Cardiac muscle cell (in vitro differentiated cells and primary cell): ENCODE measurements around the gene OPN1LW. TPM values are rescaled to one million over a fixed set of nuclear protein-coding genes. Genes with fewer than 3 reads are reported as not detected.
"Not testable (repeated sequence)": the region's sequence is repeated elsewhere in the genome, so short reads cannot be mapped to it uniquely, and the experiment has no call there.

Experiments used
- DNase-seq, 2 donors: peaks; one replicate each; pipeline versions ENCODE4 v3.0.0 to v3.0.0-alpha.2; 2010 to 2017; ENCODE audit warnings: low read depth in 1 of 2, low spot score in 1 of 2
- H3K27ac ChIP-seq: fragments of 200-600 bp; sonication (generic); 2 replicates; pipeline ENCODE4 v1.5.1; 2016
- H3K27me3 ChIP-seq: fragments of 200-600 bp; sonication (generic); 2 replicates; pipeline ENCODE4 v1.6.0; 2016; ENCODE audit warnings: control low read depth
- H3K36me3 ChIP-seq: fragments of 200-600 bp; sonication (generic); 2 replicates; pipeline ENCODE4 v1.5.1; 2016; ENCODE audit warnings: control low read depth
- H3K4me1 ChIP-seq: fragments of 200-600 bp; sonication (generic); 2 replicates; pipeline ENCODE4 v1.8.1; 2017; ENCODE audit warnings: low read depth, mild to moderate bottlenecking, mixed run types
- H3K4me3 ChIP-seq: fragments of 200-600 bp; sonication (generic); 2 replicates; pipeline ENCODE4 v1.5.1; 2016; ENCODE audit warnings: mild to moderate bottlenecking
- H3K9me3 ChIP-seq: fragments of 200-600 bp; sonication (generic); 2 replicates; pipeline ENCODE4 v1.5.1; 2017; ENCODE audit warnings: low read depth, mild to moderate bottlenecking, control low read depth
- polyA plus RNA-seq: library from polyadenylated mRNA; unstranded; fragments of >200 nt; fragmentation: Nextera tagmentation; extraction: Ambion mirVana; gene quantifications from 2 replicates; pipeline ENCODE4 v1.2.1, GENCODE V29; 2016
- total RNA-seq: library from RNA; depleted of rRNA; stranded (reverse); fragments of >200 nt; gene quantifications from 2 replicates; pipeline ENCODE4 v1.2.3, GENCODE V29; 2016

The OPN1LW gene
- total and polyA plus RNA-seq, 2 experiments from 2014 or later = not detected

GRCh38 chrX:154192846-154193245 lies 48.8 kb downstream of the OPN1LW start:
- H3K9me3 ChIP-seq, H3K4me3 ChIP-seq, DNase-seq, H3K27me3 ChIP-seq, H3K27ac ChIP-seq, H3K4me1 ChIP-seq, H3K36me3 ChIP-seq: not testable (repeated sequence)

- H3K4me1 ChIP-seq, DNase-seq, H3K27me3 ChIP-seq, H3K4me3 ChIP-seq, H3K27ac ChIP-seq, H3K9me3 ChIP-seq, H3K36me3 ChIP-seq: not testable (repeated sequence)
Observed at GRCh38 chrX:154194316-154194715, 50.3 kb downstream of the OPN1LW start.

- DNase-seq = not testable (repeated sequence)
Observed at GRCh38 chrX:154196466-154196865, 52.4 kb downstream of the OPN1LW start.

More at GRCh38 chrX:154196466-154196865, 52.4 kb downstream of the OPN1LW start:
- not testable (repeated sequence) for H3K4me3 ChIP-seq, H3K27me3 ChIP-seq, H3K4me1 ChIP-seq, H3K36me3 ChIP-seq, H3K9me3 ChIP-seq, H3K27ac ChIP-seq

Other genes with a start within 250 kb of the OPN1LW start
- gene AVPR2, start 239.6 kb upstream of the OPN1LW start, total RNA-seq = not detected in 2 replicates
- 0.11 TPM in 1 of 2 replicates, not detected in the other for gene AVPR2, start 239.6 kb upstream of the OPN1LW start, polyA plus RNA-seq
- 20.5 and 47.4 TPM in 2 replicates for gene ARHGAP4, start 218.0 kb upstream of the OPN1LW start, total RNA-seq
- gene ARHGAP4, start 218.0 kb upstream of the OPN1LW start, polyA plus RNA-seq = 16.5 and 30.1 TPM in 2 replicates
- 90.1 and 127 TPM in 2 replicates for gene NAA10, start 209.2 kb upstream of the OPN1LW start, total RNA-seq
- gene NAA10, start 209.2 kb upstream of the OPN1LW start, polyA plus RNA-seq = 163 and 186 TPM in 2 replicates
- gene RENBP, start 199.6 kb upstream of the OPN1LW start, total RNA-seq = 5.7 and 12.4 TPM in 2 replicates
- gene RENBP, start 199.6 kb upstream of the OPN1LW start, polyA plus RNA-seq = 7.4 and 8.7 TPM in 2 replicates
- gene HCFC1, start 172.4 kb upstream of the OPN1LW start, total RNA-seq = 72.7 and 85.6 TPM in 2 replicates
- 21.5 and 30.1 TPM in 2 replicates for gene HCFC1, start 172.4 kb upstream of the OPN1LW start, polyA plus RNA-seq
- gene TMEM187, start 171.5 kb upstream of the OPN1LW start, total RNA-seq = 12.9 and 13.4 TPM in 2 replicates
- 12.9 and 14.6 TPM in 2 replicates for gene TMEM187, start 171.5 kb upstream of the OPN1LW start, polyA plus RNA-seq
- 22.7 and 27.3 TPM in 2 replicates for gene IRAK1, start 124.3 kb upstream of the OPN1LW start, total RNA-seq
- gene IRAK1, start 124.3 kb upstream of the OPN1LW start, polyA plus RNA-seq = 31.1 and 31.7 TPM in 2 replicates
- 57.2 and 64.5 TPM in 2 replicates for gene MECP2, start 46.5 kb upstream of the OPN1LW start, total RNA-seq
- gene MECP2, start 46.5 kb upstream of the OPN1LW start, polyA plus RNA-seq = 15.6 and 17.9 TPM in 2 replicates
- not detected in 2 replicates for gene OPN1MW, start 38.4 kb downstream of the OPN1LW start, total RNA-seq
- gene OPN1MW, start 38.4 kb downstream of the OPN1LW start, polyA plus RNA-seq = not detected in 2 replicates
- gene OPN1MW2, start 75.5 kb downstream of the OPN1LW start, total RNA-seq = not detected in 2 replicates
- not detected in 2 replicates for gene OPN1MW2, start 75.5 kb downstream of the OPN1LW start, polyA plus RNA-seq
- not detected in 2 replicates for gene OPN1MW3, start 113.3 kb downstream of the OPN1LW start, total RNA-seq
- not detected in 2 replicates for gene OPN1MW3, start 113.3 kb downstream of the OPN1LW start, polyA plus RNA-seq
- gene TEX28, start 150.9 kb downstream of the OPN1LW start, total RNA-seq = not detected in 2 replicates
- not detected in 2 replicates for gene TEX28, start 150.9 kb downstream of the OPN1LW start, polyA plus RNA-seq
- not detected in 2 replicates for gene TKTL1, start 151.6 kb downstream of the OPN1LW start, total RNA-seq
- gene TKTL1, start 151.6 kb downstream of the OPN1LW start, polyA plus RNA-seq = not detected in 2 replicates
- gene FLNA, start 230.4 kb downstream of the OPN1LW start, total RNA-seq = 405 and 447 TPM in 2 replicates
- gene FLNA, start 230.4 kb downstream of the OPN1LW start, polyA plus RNA-seq = 250 and 341 TPM in 2 replicates
- 56.9 and 66.2 TPM in 2 replicates for gene EMD, start 235.1 kb downstream of the OPN1LW start, total RNA-seq
- gene EMD, start 235.1 kb downstream of the OPN1LW start, polyA plus RNA-seq = 77.7 and 91.2 TPM in 2 replicates